ENCODE results near the gene BCL11A. TPM values are rescaled to one million over a fixed set of nuclear protein-coding genes. Genes with fewer than 3 reads are reported as not detected.

Gene BCL11A
- total RNA-seq, 1 donor from 2014 or later = 27.1 TPM

DNA sequence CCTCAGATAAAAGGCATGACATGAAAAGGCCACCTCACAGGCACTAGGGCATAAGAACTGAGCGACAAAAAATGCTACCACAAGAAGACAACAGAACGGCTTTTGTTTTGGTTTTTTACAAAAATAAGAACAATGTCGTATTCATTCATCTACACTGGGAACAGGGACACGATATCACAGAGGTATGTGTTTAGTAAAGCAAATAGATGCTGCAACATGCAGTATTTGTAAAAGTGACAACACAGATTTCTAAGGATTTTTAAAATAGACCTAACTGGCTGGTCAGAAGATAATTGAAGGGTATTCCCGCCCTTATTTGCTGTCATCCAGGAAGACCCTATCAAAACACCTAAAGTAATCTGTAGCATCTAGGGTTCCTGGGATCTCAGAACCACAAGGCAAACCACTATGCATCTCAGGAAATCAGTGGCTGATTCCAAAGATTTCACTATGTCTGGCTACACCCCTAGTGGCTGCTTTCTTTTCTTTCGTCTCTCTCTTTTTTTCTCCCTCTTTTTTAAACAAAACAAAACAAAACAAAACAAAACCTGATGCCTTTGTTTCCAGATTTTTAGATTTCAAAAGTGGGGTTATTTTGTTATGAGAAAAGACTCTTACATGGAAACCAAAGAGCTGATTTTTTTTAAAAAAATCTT, 97.2 kb downstream of the BCL11A start:
- Histone ChIP-seq H3K4me1 (no peaks in the 10 kb centered on the region), H3K36me3 (peaks cover 7% of the 10 kb centered on the region), H3K27me3 (ENCODE audit: low read depth) (no peaks in the 10 kb centered on the region), H3K27ac (replicated peaks) (no peak overlapping the region), H3K4me3 (no peak overlapping the region), H3K9me3 (replicated peaks) (no peaks in the 10 kb centered on the region)
- intact Hi-C loops (cut with micrococcal nuclease) = no loop called here
- DNase-seq = no peak
- no peak for TF ChIP-seq CTCF (IDR thresholded peaks at IDR 0.05; ENCODE audit: borderline replicate concordance)

DNA sequence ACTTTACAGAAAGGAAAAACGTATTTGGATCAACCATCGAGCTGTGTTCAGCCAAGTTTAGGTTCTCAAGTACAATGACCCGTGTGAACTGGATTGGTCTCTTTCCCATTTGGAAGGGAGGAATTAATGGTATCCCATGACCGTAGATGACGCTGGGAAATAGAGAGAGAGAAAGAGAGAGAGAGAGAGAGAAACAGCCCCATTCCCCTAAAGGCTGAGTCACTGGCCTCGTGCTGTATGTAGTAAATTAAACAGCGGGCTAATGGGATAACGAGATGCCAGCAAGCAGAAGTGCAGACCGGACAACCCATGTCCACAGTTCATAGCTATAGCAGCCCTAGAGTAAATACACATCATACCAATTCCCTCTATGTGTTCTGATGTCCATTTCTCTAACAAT, 99.6 kb downstream of the BCL11A start:
- no peak overlapping the region for H3K27ac ChIP-seq (replicated peaks)
- no peak for DNase-seq
- no peaks in the 10 kb centered on the region for H3K27me3 ChIP-seq (ENCODE audit: low read depth)
- intact Hi-C loops (cut with micrococcal nuclease) = no loop called here
- no peak for TF ChIP-seq CTCF (IDR thresholded peaks at IDR 0.05; ENCODE audit: borderline replicate concordance)
- H3K36me3 ChIP-seq = no peaks in the 10 kb centered on the region
- no peaks in the 10 kb centered on the region for H3K4me1 ChIP-seq
- H3K9me3 ChIP-seq (replicated peaks) = no peaks in the 10 kb centered on the region
- no peak overlapping the region for H3K4me3 ChIP-seq

DNA sequence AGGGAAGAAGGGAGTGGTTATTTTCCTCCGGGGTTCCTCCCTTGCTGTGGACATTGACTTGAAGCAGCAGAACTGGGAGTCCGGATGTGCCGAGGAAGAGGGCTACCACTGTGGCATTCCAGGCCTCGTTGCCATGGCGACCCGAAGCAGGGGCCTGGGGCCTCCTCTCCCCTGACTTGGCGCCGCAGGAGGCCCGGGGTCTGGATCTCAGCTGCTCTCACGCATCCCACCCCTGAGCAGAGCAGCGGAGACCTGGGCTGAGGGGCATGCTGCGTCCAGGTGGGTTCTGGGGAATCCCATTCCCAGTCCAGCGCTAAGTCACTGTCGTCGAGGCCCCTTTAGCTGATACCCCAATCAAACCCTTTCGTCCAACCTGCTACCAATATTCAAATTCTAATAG, 100.2 kb downstream of the BCL11A start:
- H3K27me3 ChIP-seq (ENCODE audit: low read depth) = no peaks in the 10 kb centered on the region
- DNase-seq = no peak
- H3K27ac ChIP-seq (replicated peaks) = no peak overlapping the region
- intact Hi-C loops (cut with micrococcal nuclease) = no loop called here
- H3K9me3 ChIP-seq (replicated peaks) = no peaks in the 10 kb centered on the region
- H3K4me3 ChIP-seq = no peak overlapping the region
- no peaks in the 10 kb centered on the region for H3K36me3 ChIP-seq
- H3K4me1 ChIP-seq = no peaks in the 10 kb centered on the region
- TF ChIP-seq CTCF (IDR thresholded peaks at IDR 0.05; ENCODE audit: borderline replicate concordance) = no peak

DNA sequence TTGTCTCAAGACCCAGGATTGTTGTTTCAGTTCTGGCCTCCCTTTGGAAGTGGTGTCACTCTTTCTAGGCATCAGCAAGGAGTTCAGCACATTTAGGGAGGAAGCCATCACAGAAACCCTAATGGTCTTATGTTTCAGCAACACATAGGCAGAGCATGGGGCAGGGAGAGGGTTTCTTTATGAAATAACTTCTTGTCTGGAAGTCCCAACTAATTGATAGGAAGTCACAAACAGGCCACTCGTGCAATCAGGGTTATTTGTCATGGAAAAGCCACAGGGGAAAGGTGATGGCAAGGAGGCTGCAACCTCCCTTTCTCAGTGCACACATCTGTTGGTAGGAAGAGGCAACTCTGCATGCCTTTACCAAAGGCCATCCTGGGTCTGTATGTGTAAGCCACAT, 103.0 kb downstream of the BCL11A start:
- no peak for TF ChIP-seq CTCF (IDR thresholded peaks at IDR 0.05; ENCODE audit: borderline replicate concordance)
- Histone ChIP-seq H3K27me3 (ENCODE audit: low read depth) (no peaks in the 10 kb centered on the region), H3K9me3 (replicated peaks) (no peaks in the 10 kb centered on the region), H3K4me1 (no peaks in the 10 kb centered on the region), H3K27ac (replicated peaks) (no peak overlapping the region), H3K36me3 (no peaks in the 10 kb centered on the region), H3K4me3 (no peak overlapping the region)
- DNase-seq = no peak
- intact Hi-C loops (cut with micrococcal nuclease) = no loop called here

DNA sequence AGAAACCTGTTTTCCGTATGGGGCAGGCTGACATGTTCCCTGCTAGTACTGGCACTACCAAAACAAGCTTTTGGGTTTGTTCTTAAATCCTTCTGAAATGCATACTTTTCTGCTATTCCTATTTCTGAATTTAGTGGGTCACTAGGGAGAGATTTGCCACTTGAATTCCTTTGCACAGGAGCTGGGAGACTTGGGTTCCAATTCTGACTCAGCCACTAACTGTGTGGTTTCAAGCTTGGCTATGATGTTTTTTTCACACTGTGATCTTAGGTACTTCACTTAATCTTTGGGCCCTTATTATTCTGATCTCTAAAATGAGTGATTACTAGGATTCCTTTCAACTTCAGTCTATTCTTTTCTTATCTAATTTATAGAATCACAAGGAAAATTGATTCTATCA, 105.5 kb downstream of the BCL11A start:
- intact Hi-C loops (cut with micrococcal nuclease) = no loop called here
- Histone ChIP-seq H3K27ac (replicated peaks) (no peak overlapping the region), H3K9me3 (replicated peaks) (no peaks in the 10 kb centered on the region), H3K36me3 (no peaks in the 10 kb centered on the region), H3K4me1 (no peaks in the 10 kb centered on the region), H3K27me3 (ENCODE audit: low read depth) (no peaks in the 10 kb centered on the region), H3K4me3 (no peak overlapping the region)
- TF ChIP-seq CTCF (IDR thresholded peaks at IDR 0.05; ENCODE audit: borderline replicate concordance) = no peak
- DNase-seq = no peak

Data from left ventricle myocardium inferior (tissue), 1 donor.